Calu3 (cell line): ENCODE data around the gene APPBP2. TPM values are rescaled to one million over a fixed set of nuclear protein-coding genes. Genes with fewer than 3 reads are reported as not detected.

ENCODE experiments used
- BruUV-seq: library from RNA; stranded (reverse); fragments of 400-500 nt; replicated peaks from 2 replicates; lab custom pipeline; 2021; lab: Mats Ljungman, UMichigan
- CTCF ChIA-PET: fragments of 300-600 bp; sonication (Branson Sonifier 250); formaldehyde crosslinking; loops from one replicate; lab custom pipeline; 2022; ENCODE audit warnings: antibody characterized with exemption; lab: Charles Lee
- DNase-seq: peaks from one replicate; pipeline ENCODE4 v3.0.0; 2022
- H3K27ac Mint-ChIP-seq: one replicate; pipeline ENCODE4 v1.8.0; 2022; ENCODE audit warnings: mixed read lengths; ENCODE audit not compliant: unreplicated experiment
- H3K27me3 Mint-ChIP-seq: one replicate; pipeline ENCODE4 v1.8.0; 2022; ENCODE audit warnings: mixed read lengths; ENCODE audit not compliant: unreplicated experiment
- H3K36me3 Mint-ChIP-seq: one replicate; pipeline ENCODE4 v1.8.0; 2022; ENCODE audit warnings: mild to moderate bottlenecking, moderate library complexity, mixed read lengths; ENCODE audit not compliant: insufficient read depth, unreplicated experiment
- H3K4me1 Mint-ChIP-seq: one replicate; pipeline ENCODE4 v1.8.0; 2022; ENCODE audit warnings: mild to moderate bottlenecking, low read depth, mixed read lengths; ENCODE audit not compliant: unreplicated experiment
- H3K4me3 Mint-ChIP-seq: one replicate; pipeline ENCODE4 v1.8.0; 2022; ENCODE audit warnings: mild to moderate bottlenecking, low read depth, moderate library complexity, mixed read lengths; ENCODE audit not compliant: unreplicated experiment
- H3K9me3 Mint-ChIP-seq: one replicate; pipeline ENCODE4 v1.8.0; 2022; ENCODE audit warnings: low read depth, mixed read lengths; ENCODE audit not compliant: unreplicated experiment
- CTCF ChIP-seq: fragments of 200-600 bp; IDR thresholded peaks from one replicate; pipeline ENCODE4 v1.8.0; 2022; ENCODE audit warnings: antibody characterized with exemption; ENCODE audit not compliant: unreplicated experiment
- intact Hi-C: fragments of 100-400 bp; cut with micrococcal nuclease; formaldehyde crosslinking; loops from one replicate; pipeline ENCODE4 v1.10.0; 2022; ENCODE audit not compliant: unreplicated experiment
- total RNA-seq: library from RNA; stranded (reverse); gene quantifications from 2 replicates; pipeline ENCODE4 v1.2.3, GENCODE V29; 2022

The APPBP2 gene
- total RNA-seq, 1 experiment from 2014 or later = 24.3 TPM

- H3K9me3 Mint-ChIP-seq = no peaks in the 10 kb centered on the region
- H3K4me3 Mint-ChIP-seq = no peak overlapping the region
- H3K27ac Mint-ChIP-seq = no peak overlapping the region
- no peak for TF ChIP-seq CTCF
- peaks cover 18% of the 10 kb centered on the region for H3K36me3 Mint-ChIP-seq
- no peaks in the 10 kb centered on the region for H3K27me3 Mint-ChIP-seq
- intact Hi-C loops = loop anchor here (10.0 kb wide), 1 partner anchor 166 kb away; no protein-coding TSS in a partner anchor
- no TSS peak for BruUV-seq
- no peak for DNase-seq
- CTCF ChIA-PET = no interaction called here
- peaks cover 8% of the 10 kb centered on the region for H3K4me1 Mint-ChIP-seq
These were observed 57.7 kb downstream of the APPBP2 start for GRCh38 chr17:60468371-60468770.

GRCh38 chr17:60464343-60464742 lies 61.7 kb downstream of the APPBP2 start:
- H3K27me3 Mint-ChIP-seq = no peaks in the 10 kb centered on the region
- H3K4me3 Mint-ChIP-seq = no peak overlapping the region
- BruUV-seq = no TSS peak
- no peak overlapping the region for H3K27ac Mint-ChIP-seq
- H3K4me1 Mint-ChIP-seq = no peaks in the 10 kb centered on the region
- intact Hi-C loops = loop anchor here (10.0 kb wide), 1 partner anchor 170 kb away; no protein-coding TSS in a partner anchor
- no peak for DNase-seq
- CTCF ChIA-PET = no interaction called here
- peaks cover 9% of the 10 kb centered on the region for H3K36me3 Mint-ChIP-seq
- TF ChIP-seq CTCF = no peak
- H3K9me3 Mint-ChIP-seq = no peaks in the 10 kb centered on the region

GRCh38 chr17:60463157-60463835 lies 62.7 kb downstream of the APPBP2 start:
- no peak for DNase-seq
- H3K4me1 Mint-ChIP-seq = no peaks in the 10 kb centered on the region
- no peak for TF ChIP-seq CTCF
- H3K27me3 Mint-ChIP-seq = no peaks in the 10 kb centered on the region
- H3K4me3 Mint-ChIP-seq = no peak overlapping the region
- no peaks in the 10 kb centered on the region for H3K9me3 Mint-ChIP-seq
- peaks cover 14% of the 10 kb centered on the region for H3K36me3 Mint-ChIP-seq
- CTCF ChIA-PET = no interaction called here
- no TSS peak for BruUV-seq
- intact Hi-C loops = loop anchor here (10.0 kb wide), 1 partner anchor 172 kb away; no protein-coding TSS in a partner anchor
- H3K27ac Mint-ChIP-seq = no peak overlapping the region

- no peaks in the 10 kb centered on the region for H3K4me1 Mint-ChIP-seq
- CTCF ChIA-PET = no interaction called here
- no peaks in the 10 kb centered on the region for H3K9me3 Mint-ChIP-seq
- intact Hi-C loops = loop anchor here (10.0 kb wide), 1 partner anchor 173 kb away; no protein-coding TSS in a partner anchor
- no peak overlapping the region for H3K4me3 Mint-ChIP-seq
- no TSS peak for BruUV-seq
- TF ChIP-seq CTCF = no peak
- DNase-seq = no peak
- peaks cover 12% of the 10 kb centered on the region for H3K36me3 Mint-ChIP-seq
- no peaks in the 10 kb centered on the region for H3K27me3 Mint-ChIP-seq
- no peak overlapping the region for H3K27ac Mint-ChIP-seq
These were observed 64.5 kb downstream of the APPBP2 start for GRCh38 chr17:60461584-60461983.
